C4-2B (cell line): ENCODE measurements around the gene C5orf46.

ENCODE experiments used
- ZFX ChIP-seq: fragments of 450-650 bp; IDR thresholded peaks from 2 replicates; pipeline ENCODE4 v1.6.1; 2017
- TF ChIP-seq, protein P1 (sequence below): fragments of 450-650 bp; conservative IDR thresholded peaks from 2 replicates; pipeline ENCODE4 v1.5.1; 2017; ENCODE audit warnings: mild to moderate bottlenecking

DNA sequence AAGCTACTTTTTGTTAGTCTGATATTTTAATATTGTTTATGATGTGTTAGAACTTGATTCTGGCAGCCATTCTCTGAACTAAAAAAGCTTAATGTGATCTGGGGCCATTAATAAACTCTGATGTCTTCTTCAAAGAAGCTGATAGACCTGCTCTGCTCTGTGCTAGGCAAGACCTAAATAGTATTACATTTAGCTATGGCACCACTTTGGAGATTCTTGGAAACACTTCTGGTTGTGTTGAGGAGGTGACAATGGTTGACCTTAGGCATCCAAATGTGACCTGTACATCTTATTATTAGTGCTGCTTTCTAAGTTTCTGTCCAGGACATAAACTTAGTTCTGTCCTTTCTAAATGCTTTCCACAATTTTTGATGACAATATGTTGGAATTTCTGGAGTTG lies 49.5 kb downstream of the C5orf46 start:
- TF ChIP-seq, protein P1, sequence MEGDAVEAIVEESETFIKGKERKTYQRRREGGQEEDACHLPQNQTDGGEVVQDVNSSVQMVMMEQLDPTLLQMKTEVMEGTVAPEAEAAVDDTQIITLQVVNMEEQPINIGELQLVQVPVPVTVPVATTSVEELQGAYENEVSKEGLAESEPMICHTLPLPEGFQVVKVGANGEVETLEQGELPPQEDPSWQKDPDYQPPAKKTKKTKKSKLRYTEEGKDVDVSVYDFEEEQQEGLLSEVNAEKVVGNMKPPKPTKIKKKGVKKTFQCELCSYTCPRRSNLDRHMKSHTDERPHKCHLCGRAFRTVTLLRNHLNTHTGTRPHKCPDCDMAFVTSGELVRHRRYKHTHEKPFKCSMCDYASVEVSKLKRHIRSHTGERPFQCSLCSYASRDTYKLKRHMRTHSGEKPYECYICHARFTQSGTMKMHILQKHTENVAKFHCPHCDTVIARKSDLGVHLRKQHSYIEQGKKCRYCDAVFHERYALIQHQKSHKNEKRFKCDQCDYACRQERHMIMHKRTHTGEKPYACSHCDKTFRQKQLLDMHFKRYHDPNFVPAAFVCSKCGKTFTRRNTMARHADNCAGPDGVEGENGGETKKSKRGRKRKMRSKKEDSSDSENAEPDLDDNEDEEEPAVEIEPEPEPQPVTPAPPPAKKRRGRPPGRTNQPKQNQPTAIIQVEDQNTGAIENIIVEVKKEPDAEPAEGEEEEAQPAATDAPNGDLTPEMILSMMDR: no peak
- no peak for TF ChIP-seq ZFX
